ENCODE data around the gene FBXO10.
A peak's percentile ranks its signal among the peaks of the same experiment; 100 is the strongest.

FBXO10 gene

DNA sequence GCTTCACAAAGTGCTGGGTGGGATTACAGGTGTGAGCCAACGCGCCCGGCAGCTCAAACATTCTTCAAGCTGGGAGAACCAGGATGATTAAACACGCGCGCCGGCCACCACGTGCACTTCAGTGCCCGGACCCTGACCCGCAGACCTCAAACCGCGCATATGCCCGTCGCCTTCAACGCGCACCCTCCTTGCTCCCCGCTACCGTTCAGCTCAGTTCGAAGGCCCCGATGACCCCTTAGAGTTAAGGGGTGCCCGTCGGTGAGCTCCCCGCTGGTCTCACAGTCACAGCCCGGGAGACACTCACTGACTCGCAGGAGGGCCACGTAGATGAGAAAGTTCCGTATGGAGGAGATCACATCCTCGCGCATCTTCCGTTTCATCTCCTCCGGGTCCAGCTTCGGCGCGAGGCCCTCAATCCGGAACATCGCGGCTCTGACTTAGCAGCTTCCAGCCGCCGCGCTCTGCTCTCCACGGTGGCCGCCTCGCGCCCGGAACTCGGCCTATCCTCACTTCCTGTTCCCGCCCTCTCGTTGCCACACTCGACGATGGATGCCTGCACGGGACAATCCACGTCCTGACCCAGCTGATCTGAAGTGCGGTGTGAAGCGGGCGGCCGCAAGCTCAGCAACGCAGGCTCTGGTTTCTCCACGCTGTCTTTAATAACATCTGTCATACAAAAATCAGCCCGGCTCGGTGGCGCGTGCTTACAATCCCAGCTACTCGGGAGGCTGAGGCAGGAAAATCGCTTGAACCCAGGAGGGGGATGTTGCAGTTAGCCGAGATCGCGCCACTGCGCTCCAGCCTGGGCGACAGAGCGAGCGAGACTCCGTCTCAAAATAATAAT, 16.1 kb upstream of the FBXO10 start, which contains the start of gene TOMM5:
TOMM5 (minus strand) TSS at position 490 of the 844 bp plus-strand sequence; CDS start at position 425, 65 bp downstream.
- DNase-seq: peak; percentile 96

DNA sequence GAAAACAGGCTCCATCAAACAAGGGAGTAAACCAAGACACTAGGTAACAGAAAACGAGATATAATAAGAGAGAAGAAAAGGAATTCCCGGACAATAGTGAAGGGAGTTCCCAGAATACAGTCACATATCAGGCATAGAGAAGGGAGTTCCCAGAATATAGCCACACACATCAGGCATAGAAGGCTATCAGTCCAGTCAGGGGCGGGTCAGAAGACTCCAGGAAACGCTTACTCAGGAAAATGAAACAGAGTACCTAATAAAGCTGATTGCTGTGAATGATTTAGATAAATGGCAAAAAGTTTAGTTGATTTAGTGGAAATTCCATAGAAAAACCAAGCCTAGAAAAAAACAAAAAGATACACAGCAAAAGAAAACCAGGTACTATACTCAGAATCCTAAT, 11.3 kb upstream of the FBXO10 start:
- no peak for DNase-seq

DNA sequence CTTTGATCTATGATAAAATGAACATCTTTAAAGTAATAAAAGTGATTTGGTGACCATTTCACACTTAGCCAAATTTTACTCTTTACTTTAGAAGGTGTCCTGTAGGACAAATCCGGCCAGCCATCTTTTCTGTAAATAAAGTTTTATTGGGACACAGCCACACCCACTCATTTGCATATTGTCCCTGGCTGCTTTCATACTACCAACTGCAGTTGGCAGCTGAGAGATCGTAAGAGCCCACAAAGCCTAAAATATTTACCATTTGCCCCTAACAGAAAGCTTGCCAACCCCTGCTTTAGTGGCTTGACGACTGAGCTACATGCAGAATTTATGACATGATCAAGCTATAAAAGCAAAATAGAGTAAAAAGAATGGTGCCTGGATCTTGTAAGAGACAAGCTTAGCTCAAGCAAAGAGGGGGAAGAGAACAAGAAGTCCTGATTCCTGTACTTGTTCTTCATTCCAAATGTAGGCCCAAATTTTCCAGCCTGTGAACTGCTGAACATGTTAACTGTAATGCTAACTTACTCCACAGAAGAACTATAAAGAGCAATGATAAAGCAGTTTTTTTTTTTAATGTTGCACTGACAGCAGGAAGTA, 7.4 kb upstream of the FBXO10 start:
- DNase-seq: no peak

DNA sequence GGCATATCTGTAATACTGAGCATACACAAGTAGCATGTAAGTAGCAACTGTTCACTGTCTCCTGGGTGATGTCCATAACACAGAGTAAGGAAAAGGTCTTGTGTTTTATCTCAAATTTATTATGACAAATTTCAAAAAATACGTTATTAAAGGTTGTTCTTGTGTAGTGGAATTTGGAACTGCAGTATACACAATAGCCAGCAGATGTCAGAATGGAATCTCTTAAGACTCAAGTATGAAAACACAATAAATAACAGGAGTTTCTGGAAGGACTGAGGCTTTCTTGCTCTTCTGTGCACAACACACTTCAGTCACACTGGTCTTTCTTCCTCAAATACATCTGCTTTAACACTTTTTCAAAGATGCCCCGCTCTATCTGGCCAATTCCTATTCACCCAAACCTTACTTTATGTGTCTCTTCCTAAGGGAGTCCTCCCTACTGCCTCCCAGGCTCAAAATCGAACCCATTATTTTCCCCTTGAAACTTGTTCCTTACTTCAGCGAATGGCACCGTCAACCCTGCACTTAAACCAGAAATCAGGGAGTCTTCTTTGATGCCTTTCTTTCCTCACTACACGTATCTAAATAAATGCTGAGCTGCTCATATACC, 6.5 kb upstream of the FBXO10 start:
- DNase-seq: peak; percentile 54

DNA sequence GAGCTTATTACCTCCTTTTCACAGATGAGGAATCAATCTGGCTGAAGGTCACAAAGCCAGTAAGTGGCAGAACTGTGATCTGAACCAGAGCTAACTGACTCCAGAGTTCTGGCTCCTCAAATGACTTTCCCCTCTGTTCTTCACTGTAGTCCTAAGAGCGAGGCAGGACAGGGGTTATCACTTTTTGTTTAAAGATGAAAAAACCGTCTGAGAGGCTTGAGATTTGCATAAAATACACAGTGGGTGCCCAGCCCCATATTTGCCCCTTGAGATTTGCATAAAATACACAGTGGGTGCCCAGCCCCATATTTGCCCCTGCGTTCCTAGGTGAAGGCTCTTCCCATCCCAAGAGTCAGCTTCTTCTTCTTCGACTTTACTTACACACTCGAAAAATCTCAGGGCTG, 667 bp downstream of the FBXO10 start:
- DNase-seq: no peak

DNA sequence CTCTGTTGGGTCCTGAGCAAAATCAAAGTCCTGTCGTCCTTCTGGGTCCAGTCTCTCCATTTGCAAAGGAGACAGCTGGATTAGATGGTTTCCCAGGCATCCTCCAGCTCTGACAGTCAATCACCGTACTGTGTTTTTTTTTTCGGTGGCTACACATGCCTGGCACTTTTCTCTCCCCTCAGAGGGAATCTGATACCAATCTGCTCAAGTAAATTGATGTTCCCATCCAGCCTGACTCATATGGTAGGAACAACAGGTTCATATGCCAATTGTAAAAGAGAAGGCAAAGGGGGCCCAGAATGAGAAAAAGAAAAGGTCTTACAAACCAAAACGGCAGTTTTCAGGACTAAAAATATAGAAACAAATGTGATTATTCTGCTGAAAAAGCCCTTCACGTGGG, 1.2 kb downstream of the FBXO10 start:
- DNase-seq: no peak

DNA sequence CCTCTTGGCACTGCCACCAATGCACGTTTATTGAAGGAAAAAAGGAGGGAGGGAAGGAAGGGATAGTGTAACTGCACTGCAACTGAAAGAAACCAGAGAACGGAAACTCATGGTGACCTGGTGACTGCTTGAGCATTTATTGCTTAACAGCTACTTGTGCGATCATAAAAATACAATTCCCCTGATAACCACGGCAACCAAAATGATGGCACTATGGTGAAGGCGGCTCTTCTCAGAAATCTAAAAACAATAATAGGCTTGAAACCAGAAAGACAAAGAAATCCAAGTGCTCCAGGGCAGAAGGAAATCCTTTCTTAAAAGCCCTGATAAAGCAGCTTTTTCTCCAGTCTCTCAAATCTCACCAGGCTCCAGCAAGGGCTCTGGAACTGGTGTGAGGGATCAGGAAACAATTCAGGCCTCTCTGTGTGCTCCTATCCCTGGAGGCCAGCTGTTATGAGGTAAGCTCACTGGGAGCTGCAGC, 1.9 kb downstream of the FBXO10 start:
- DNase-seq: peak; percentile 45

DNA sequence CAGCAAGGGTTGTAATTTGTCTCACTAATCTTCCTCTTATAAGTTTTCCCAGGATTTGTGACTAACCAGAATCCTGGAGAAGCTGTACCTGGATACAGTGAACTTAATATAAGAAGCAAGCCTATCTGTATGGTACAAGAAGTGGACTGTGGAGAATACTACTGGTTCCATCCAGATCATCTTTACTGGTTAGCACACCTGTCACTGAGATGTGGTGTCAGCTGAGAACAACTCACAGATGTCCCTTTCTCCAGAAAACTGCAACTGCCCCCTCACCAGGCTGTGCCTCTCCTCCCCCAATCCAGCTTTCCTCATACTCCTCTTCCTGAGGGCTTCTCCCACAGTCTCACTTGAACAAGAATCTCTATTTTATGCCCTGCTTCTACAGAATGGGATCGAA, 4.9 kb downstream of the FBXO10 start:
- DNase-seq: no peak

DNA sequence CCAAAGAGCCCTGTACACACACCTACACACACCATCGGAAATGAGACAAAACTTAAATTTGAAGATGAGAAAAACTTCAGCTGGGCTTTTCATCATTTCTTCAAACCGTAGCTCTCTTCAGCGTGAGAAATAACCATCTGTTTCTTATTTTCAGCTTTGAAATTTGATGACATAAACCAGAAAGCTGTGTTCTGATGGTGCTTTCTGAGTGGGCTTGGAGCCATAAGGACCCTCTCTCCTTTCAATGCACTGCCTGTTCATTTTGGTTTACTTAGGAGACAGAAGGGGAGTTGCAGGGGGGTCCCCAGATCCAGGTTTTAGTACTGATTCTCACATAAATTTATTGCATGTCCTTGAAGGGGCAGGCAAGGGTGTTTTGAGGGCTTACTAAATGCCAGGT, 9.5 kb downstream of the FBXO10 start:
- DNase-seq: no peak

DNA sequence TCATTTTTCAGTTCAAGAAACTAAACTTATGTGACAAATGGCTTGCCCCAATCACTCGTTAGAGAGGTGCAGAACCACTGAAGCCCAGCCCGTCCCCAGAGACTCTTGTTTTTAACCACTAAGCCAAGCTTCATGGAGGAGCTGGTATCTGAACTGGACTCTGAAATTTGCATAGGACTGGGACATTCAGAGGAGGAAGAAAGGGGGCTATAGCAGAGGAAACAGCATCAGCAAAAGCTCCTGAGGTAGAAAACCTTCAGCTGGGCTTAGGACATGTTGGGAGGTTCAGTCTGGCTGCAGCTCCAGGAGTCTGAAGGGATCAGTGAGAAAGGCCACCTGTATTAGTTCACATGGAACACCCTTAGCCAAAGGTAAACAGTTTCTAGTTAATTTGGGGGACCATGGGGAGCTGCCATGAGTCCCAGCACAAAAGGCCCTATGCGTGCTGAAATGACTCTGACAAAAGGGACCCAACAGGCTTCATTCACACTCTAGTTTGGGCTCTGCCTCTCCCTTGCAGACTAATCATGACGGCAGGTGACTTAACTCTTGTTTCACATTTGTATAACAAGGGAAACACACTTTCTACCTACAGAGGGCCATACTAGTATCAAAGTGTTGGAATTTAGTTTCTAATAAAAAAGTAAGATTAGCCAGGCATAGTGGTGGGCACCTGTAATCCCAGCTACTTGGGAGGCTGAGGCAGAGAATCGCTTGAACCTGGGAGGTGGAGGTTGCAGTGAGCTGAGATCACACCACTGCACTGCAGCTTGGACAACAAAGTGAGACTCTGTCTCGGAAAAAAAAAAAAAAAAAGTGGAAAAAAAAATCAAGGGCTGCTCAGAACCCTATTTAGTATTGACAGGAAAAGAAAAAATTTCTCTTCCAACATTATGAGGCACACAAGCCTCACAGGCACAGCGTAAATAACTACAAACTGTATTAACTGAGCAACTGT, 10.2 kb downstream of the FBXO10 start:
- DNase-seq: no peak

DNA sequence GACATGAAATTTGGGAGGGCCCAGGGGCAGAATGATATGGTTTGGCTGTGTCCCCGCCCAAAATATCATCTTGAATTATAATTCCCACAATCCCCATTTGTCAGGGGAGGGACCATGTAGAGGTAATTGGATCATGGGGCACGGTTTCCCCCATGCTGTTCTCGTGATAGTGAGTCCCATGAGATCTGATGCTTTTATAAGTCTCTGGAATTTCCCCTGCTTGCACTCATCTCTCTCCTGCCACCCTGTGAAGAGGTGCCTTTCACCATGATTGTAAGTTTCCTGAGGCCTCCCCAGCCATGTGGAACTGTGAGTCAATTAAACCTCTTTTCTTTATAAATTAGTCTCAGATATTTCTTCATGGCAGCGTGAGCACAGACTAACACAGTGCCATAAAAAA, 11.3 kb downstream of the FBXO10 start:
- no peak for DNase-seq

DNA sequence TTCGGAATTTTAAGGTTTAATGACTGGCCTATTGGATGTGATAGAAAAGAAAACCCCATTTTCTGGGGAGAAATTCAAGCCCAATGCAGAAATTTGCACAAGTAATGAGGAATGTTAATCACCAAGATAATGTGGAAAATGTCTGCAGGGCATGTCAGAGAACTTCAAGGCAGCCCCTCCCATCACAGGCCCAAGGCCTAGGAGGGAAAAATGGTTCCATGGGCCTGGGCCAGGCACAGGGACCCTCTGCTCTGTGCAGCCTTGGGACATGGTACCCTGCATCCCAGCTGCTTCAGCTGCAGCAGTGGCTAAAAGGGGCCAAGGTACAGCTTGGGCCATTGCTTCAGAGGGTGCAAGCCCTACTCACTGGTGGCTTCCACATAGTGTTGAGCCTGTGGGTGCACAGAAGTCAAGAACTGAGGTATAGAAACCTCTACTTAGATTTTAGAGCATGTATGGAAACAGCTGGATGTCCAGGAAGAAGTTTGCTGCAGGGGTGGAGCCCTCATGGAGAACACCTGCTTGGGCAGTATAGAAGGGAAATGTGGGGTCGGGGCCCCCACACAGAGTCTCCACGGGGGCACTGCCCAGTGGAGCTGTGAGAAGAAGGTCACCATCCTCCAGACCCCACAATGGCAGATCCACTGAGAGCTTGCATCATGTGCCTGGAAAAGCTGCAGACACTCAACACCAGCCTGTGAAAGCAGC, 12.2 kb downstream of the FBXO10 start:
- DNase-seq: no peak

DNA sequence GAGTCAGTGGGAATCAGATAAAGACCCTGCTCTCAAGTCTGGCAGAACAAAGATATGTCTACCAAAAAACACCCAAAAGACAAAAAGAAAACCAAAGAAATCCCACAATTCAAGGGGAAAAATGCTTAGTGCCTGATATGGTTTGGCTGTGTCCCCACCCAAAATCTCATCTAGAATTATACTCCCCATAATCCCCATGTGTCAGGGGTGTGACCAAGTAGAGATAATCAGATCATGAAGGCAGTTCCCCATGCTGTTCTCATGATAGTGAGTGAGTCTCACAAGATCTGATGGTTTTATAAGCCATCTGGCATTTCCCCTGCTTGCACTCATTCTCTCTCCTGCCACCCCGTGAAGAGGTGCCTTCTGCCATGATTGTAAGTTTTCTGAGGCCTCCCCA, 13.4 kb downstream of the FBXO10 start:
- DNase-seq: no peak

DNA sequence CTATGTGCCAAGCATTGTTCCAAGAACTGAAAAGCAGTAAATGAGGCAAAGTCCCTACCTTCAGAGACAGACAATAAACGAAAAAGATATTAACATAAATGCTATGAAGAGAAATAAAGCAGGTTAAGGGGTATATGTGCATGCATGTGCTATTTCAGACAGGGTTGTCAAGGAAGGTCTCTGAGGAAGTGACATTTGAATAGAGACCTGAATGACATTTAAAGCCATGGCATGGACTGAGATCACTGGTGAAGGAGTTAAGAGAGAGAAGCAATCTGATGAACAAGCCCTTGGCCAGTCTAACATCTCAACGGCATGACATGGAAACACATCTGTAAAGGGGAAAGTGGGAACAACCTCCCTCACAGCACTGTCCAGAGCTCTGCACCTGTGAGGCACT, 14.5 kb downstream of the FBXO10 start:
- DNase-seq: no peak

DNA sequence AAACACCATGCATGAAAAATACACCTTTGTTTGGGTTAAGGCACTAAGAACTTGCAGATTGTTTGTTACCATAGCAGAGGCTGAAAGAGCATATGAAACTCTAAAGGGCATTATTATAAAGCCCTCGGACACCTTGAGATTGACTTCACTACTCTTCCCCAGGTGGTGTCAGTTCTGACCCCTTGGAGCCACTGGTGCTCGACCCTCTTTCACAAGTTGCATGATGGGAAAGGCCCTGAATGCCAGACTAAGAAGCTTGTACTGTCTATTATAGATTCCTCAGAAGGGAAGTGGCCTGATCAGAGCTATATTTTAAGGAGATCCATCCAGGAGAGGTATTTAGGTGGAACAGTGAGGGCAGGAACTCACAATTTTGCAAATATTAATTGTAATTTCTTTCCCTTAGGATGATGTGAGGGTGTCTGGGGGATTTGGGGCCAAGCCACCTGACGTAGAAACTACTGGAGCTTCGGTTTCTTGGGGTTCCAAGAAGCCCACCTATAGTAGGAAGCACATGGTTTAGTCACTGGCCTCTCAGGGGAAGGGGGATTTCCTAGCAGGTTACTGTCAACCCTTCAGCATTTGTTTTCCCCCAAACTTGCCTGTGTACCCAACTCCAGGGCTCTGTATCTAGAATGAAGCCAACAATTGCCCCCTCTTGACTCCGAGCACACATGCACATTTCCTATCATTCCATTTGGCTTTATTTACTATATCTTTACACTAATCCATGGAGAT, 16.2 kb downstream of the FBXO10 start:
- DNase-seq: no peak

DNA sequence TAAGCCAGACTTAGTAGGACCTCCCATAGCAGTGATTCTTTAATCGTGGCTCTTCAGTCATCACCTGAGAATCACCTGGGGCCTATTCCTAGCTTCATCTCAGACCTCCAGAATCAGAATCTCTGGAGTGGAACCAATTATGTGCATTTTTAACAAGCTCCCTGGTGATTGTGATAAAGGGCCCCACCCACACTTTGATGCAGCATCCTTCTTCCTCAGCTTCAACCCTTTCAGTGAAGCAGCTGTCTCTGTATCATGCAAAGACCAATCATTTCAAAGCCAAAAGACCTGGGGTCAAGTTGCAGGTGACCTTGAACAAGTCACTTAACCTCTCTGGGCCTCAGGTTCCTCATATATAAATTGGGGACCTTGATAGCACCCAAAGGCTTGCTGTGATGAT, 17.1 kb downstream of the FBXO10 start:
- no peak for DNase-seq

DNA sequence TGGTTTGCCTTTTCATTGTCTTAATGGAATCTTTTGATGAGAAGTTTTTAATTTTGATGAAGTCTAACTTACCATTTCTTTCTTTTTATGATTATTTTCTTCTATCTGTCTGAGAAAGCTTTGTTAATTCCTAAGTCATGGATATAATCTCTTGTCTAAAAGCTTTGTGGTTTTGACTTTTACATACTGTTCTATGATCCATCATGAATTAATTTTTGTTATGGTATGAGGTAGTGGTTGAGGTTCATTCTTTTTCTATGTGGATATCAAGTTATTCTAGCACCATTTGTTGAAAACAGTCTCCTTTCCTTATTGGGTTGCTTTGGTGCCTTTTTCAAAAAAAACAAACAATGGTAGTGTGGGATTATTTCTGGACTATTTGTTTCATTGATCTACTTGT, 20.4 kb downstream of the FBXO10 start:
- peak; percentile 77 for DNase-seq

DNA sequence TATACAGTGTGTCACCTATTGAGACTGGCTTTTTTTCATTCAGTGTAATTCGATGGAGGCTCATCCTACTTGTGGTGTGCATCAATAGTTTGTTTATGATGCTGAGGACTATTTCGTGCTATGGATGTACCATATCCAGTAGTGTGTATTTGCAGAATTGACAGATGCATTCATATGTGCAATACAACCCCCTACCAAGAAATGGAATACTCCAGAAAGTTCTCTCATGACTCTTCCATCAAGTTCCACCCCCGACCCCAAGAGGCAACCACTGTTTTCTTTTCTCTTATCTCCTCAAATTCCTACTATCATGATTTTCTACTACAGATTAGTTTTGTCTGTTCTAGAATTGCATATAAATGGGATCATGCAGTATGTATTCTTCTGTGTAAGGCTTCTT, 21.9 kb downstream of the FBXO10 start:
- peak; percentile 42 for DNase-seq

DNA sequence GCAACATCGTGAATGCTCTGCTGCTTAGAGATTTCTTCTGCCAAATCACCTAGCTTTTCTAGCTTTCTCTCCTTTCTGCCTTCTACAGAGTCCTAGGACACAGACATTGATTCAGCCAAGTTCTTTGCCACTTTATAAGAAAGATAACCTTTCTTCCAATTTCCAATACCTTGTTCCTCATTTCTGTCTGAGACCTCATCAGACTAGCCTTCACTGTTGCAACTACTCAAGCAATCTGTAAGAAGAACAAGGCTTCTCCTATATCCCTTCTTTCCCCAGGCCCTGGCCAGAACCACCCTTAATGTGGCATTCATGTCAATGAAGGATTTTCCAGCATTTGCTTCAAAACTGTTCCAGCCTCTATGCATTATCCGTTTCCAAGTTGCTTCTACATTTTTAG, 24.3 kb downstream of the FBXO10 start:
- no peak for DNase-seq

DNA sequence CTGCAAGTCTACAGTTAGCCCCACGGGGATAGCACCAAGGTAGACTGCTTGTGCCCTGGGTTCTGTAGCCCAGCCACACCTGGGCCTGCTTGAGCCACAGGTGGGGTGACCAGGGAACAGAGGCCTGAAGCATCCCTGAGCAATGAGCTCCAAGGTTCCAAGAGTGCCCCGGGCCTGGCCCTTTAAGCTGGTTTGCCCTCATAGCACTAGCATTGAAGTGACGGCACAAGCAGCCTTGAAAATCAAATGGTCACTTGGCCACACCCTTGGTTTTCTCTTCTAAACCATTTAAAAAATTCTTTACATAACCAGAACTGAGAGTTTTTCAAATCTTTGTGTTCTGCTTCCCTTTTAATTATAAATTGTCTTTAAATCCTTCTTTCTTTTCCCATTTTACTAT, 24.7 kb downstream of the FBXO10 start:
- no peak for DNase-seq

DNA sequence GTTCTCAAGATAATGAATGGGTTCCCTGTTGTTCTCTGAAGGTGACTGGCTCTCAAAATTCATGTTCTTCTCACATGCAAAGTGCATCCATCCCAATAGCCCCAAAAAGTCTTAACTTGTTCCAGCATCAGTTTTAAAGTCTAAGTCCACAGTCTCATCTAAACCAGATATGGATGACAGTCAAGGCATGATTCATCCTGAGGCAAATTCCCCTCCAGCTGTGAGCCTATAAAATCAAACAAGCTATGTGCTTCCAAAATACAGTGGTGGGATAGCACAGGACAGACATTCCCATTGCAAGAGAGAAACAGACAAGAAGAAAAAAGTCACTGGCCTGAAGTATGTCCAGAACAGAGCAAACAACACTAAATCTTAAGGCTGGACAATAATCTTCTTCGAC, 25.4 kb downstream of the FBXO10 start:
- DNase-seq: peak; percentile 57

All from fibroblast of skin of back (primary cell).